K562 treated with DMSO at 1 percent for 48 hours (cell line): ENCODE data around the gene RPL37. TPM values are rescaled to one million over a fixed set of nuclear protein-coding genes. Genes with fewer than 3 reads are reported as not detected.

Experiments used
- total RNA-seq: library from RNA; unstranded; fragments of 300-600 nt; gene quantifications from 2 replicates; pipeline ENCODE4 v1.2.3, GENCODE V29; 2022; ENCODE audit warnings: low replicate concordance; ENCODE audit errors: extremely low read depth

Gene RPL37
- total RNA-seq, result 2,015 TPM in 1 of 2 replicates, not detected in the other

DNA sequence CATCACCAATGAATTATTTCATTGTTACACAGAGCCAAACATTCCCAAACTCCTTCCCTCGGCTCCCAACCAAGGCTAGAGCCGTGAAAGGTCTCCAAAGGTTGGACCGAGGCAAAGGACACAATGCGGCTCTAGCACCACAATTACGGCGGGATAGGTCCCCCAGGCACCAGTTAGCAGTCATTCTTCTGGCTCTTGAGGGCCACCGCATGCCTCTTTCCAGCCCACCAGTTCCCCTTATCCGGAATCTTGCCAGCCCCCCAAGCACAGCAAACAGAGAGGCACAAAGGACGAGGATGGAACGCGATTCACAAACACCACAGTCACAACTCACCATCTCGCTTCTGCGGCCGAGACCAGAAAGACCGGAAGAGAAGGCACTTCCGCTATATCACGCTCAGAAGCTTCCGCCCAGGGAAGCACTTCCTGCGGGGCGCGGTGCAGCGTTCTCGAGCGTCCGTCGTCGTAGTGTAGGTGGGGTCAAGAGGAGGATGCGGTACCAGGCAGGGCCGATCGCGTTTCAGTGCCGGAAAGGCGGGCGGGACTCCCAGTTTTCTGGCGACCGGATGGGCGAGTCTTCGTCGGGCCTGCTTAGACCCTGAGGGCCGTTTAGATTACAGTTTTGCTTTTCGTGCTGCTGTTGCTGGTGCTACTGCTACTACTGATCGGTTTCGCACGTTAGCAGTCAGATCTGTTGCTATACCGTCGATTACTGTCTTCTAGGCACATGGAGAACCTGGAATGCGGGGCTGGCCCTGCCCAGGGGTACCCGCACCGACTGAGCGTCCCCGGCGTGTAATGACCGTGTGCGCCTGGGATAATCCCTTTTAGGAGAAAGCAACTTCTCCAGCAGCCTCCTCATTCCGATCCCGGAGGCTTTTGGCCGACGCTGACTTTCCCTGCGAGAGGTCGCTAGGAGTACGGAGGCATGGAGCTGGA is at the start of gene RPL37:
TSS of gene RPL37 (minus strand) at position 374 of the 939 bp plus-strand sequence. CDS start at position 337, 37 bp downstream.

GRCh38 chr5:40841068-40841805 is 6.2 kb upstream of the RPL37 start, which contains the start of gene CARD6:
Gene CARD6 (plus strand): TSS chr5:40841367. CDS start chr5:40841383, 16 bp downstream.

DNA sequence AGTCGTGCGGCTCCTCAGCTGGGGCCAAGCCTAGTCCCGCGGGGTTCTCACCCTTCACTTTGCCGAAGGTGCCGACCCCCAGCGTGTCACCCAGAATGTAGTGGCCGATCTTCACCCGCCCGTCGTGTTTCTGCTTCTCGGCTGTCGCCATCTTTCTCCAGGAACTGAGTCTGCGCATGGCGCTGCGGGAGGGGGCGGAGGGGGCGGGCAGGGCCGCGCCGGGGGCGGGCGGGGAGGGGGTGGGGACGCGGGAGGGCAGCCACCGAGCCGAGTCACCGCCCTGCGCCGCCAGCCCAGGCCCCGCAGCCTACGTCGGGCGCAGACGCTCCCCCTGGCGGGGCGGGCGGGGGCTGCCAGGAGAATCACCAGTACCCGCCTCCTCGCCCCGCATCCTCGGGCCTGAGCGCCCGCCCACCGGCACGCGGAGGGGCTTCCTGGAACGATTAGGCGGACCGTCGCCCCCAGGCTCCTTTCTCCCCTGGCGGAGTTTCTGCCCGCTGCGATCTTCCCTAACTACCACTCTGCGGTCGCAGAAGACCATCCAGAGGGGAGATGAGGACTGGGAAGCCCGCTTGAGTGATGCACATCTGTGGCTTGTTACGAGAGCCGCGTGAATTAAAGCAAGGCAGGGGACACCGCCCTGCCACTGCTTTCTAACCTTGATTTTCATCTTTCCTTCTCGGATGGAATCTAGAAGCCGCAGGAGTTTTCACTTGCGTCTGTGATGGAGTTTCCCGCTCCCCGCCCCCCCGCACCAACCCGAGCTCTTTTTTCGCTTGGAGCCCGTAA is 36.8 kb downstream of the RPL37 start, which contains the start of gene PRKAA1:
TSS of gene PRKAA1 (minus strand) at position 363 of the 789 bp plus-strand sequence. CDS start at position 178, 185 bp downstream.

Other genes starting within 250 kb of the RPL37 start
- gene PTGER4, start 155.3 kb downstream of the RPL37 start, total RNA-seq, result not detected in 2 replicates
- gene TTC33, start 79.3 kb downstream of the RPL37 start, total RNA-seq, result not detected in 2 replicates
- not detected in 2 replicates for gene PRKAA1, start 36.8 kb downstream of the RPL37 start, total RNA-seq
- not detected in 2 replicates for gene CARD6, start 6.1 kb upstream of the RPL37 start, total RNA-seq
- gene C7, start 74.3 kb upstream of the RPL37 start, total RNA-seq, result not detected in 2 replicates
- gene MROH2B, start 236.1 kb upstream of the RPL37 start, total RNA-seq, result not detected in 2 replicates